KOPT-K1 (cell line): ENCODE data around the gene ZDHHC17.

Experiments
- H3K27ac ChIP-seq: fragments of 200-600 bp; sonication (generic); 2 replicates; pipeline ENCODE4 v1.5.1; 2016; ENCODE audit warnings: antibody characterized with exemption, mild to moderate bottlenecking, low read depth, low read length; ENCODE audit not compliant: poor library complexity, severe bottlenecking
- H3K36me3 ChIP-seq: fragments of 200-600 bp; sonication (generic); 2 replicates; pipeline ENCODE4 v1.5.1; 2017; ENCODE audit warnings: antibody characterized with exemption, mild to moderate bottlenecking, low read length, moderate library complexity; ENCODE audit not compliant: insufficient read depth
- H3K9me3 ChIP-seq: fragments of 200-600 bp; sonication (generic); 2 replicates; pipeline ENCODE4 v1.5.1; 2017; ENCODE audit warnings: antibody characterized with exemption, low read length, mild to moderate bottlenecking; ENCODE audit not compliant: insufficient read depth, poor library complexity, severe bottlenecking

The ZDHHC17 gene

DNA sequence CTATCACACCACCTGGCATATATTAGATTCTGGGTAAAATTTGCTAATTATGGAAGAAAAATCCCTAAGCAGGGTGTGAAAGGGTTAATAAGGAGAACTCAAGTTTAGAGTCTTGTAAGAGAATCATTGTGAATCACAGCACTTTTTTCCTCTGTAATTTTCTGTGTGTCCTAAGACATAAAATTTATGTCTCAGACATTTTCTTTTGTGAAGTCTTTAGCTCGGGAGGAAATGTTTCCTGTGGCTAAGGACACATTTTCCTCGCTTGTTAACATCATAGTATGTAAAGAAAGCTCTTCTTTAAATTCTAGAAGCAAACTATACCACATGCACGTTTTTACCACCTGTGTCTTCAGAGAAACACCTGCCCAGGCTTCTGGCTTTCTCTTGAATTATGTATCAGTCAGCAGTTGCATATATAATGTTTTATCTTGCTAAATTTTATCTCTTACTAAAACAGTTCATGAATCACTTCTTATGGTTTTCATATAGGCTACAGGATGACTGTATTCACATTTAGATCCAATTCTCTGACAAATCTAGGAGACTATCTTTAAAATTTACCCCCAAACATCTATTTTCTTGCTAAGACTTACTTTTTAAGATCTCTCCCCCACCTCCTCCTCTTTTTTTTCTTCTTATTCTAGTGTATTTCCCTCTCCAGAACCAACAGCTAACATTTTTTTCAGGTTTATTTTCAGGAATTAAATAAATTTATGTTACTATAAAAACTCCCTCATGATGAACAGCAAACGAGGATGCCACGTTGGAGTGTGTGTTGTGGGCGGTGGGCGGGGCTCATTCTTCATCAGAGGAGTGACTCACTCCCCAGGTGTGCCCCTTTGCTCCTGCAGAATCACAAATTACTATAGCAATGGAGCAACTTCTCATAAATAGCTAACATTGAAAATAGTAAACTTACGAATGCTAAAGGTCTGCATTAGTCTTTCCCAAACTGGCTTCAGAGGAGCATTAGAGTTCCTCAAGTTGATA is 126.5 kb downstream of the ZDHHC17 start:
- H3K9me3 ChIP-seq = peaks cover 9% of the 10 kb centered on the region
- H3K36me3 ChIP-seq = no peaks in the 10 kb centered on the region
- no peak overlapping the region for H3K27ac ChIP-seq

DNA sequence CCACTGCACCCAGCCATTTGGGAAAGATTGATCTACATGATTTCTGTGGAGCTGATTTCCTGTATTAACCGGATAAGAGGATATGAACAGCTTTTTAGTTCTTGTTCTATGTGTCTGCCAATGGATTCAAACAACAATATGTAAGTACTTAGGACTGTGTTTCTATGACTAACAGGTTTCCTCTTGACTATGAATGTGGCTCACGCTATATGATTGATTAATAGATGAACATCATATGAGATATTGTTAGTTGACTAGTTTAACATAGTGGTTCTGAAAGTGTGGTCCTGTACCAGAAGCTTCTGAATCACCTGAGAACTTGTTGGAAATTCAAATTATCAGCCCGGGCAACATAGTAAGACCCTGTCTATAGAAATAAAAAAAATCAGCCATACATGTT is 127.7 kb downstream of the ZDHHC17 start:
- H3K9me3 ChIP-seq = peaks cover 9% of the 10 kb centered on the region
- H3K36me3 ChIP-seq = no peaks in the 10 kb centered on the region

DNA sequence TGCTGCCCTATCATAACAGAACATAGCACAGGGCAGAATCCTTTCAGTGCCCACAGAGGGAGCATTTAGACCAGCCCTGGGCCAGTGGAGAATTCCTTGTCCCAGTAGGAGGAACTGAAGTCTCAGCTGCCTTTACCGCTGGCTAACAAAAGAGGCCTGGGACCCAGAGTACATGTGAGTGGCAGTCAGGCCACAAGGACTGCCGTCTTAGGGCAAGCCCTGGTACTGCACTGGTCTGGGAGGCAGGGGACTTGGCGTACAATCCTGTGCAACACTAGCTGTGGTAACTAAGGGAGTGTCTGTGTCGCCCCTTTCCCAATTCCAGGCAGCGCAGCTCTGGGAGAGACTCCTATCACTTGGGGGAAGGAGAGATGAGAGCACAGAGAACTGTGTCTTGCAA is 131.9 kb downstream of the ZDHHC17 start:
- H3K27ac ChIP-seq = no peak overlapping the region
- peaks cover 9% of the 10 kb centered on the region for H3K9me3 ChIP-seq
- no peaks in the 10 kb centered on the region for H3K36me3 ChIP-seq

More for the DNA sequence above, 127.7 kb downstream of the ZDHHC17 start:
- no peak overlapping the region for H3K27ac ChIP-seq

DNA sequence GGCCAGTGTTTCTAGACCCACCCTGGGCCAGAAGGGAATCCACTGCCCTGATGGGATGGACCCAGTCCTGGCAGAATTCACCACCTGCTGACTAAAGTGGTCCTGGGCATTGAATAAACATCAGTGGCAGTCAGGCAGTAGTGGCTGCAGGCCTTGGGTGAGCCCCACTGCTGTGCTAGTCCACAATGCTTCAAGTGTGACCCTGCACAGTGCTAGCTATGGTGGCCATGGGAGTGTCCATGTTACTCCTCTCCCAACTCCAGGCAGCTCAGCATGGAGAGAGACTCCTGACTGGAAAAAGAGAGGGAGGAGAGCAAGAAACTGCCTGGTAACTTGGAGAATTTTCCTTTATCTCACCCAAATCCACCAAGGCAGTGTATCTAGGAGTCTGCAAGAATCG is 132.4 kb downstream of the ZDHHC17 start:
- Histone ChIP-seq H3K27ac (no peak overlapping the region), H3K9me3 (peaks cover 9% of the 10 kb centered on the region), H3K36me3 (no peaks in the 10 kb centered on the region)

DNA sequence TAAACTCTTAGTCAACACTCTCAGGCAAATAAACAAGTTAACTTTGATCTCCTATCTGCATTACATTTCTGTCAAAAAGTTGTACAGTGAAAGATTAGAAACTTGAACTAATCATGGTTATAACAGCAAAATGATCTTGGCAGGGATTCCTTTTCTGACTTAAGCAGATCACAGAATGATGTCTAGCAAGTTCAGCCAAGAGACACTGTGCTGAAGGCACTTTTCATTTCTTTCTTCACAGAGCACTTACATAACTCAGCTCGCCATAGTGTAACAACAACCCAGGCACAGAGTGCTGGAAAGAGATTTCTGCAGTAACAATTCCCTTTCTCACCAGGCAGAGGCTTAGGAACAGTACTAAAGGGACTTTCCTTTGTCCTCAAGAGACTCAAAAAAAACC is 134.5 kb downstream of the ZDHHC17 start:
- Histone ChIP-seq H3K36me3 (no peaks in the 10 kb centered on the region), H3K9me3 (peaks cover 9% of the 10 kb centered on the region), H3K27ac (no peak overlapping the region)

DNA sequence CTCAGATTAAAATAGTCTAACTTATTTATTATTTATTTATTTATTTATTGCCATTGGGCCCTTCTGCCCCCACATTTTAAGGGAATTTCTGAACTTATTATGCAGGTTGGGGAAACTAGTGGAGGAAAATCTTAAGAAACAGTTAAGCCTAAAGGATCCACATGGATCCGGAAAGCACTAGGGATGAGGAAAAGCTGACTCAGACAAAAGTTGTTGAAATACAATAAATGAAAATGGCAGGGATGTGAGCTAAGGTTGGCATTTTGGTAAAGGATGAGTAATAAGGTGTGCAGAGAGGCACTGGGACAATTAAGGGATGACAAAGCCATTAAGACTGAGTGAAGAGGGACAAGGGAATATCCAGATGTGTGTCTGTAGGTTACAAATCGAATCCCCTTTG is 135.6 kb downstream of the ZDHHC17 start:
- Histone ChIP-seq H3K9me3 (peaks cover 1% of the 10 kb centered on the region), H3K27ac (no peak overlapping the region), H3K36me3 (no peaks in the 10 kb centered on the region)

DNA sequence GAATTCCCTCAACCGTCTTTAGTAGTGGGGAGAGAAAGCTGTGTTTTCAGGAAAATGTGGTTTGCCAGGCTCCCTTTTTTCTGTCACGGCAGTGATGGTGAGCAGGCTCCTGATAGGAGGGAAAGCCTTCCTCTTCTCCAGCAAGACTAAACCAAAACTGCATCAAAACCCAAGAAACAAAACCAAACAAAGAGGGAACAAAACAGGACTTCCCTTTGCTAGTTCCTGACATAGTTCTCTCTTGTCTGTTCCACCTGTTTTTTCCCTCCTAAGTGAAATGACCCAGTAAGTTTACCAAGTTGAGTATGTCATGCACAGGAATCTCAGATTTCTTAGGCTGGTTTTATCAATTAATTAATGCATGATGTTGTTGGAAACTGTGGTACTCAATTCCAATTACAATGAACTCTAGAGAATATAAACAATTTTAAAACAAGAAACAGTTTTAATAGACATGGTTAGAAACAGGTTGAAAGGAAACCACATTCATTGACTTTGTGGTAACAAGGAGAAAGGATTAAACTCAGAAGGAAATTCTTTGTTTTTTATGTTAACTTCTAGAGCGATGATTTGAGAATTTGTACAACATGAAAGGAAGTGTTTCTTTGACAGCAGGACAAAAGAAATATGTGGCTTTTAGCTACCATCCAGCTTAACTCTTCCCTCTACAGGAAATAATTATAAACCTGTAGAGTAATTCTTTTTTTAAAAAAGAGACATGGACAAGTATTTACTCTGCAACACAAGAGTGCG is 137.9 kb downstream of the ZDHHC17 start:
- Histone ChIP-seq H3K27ac (no peak overlapping the region), H3K36me3 (no peaks in the 10 kb centered on the region), H3K9me3 (no peaks in the 10 kb centered on the region)
